Measurements from ENCODE around the gene SMARCAL1.

DNA sequence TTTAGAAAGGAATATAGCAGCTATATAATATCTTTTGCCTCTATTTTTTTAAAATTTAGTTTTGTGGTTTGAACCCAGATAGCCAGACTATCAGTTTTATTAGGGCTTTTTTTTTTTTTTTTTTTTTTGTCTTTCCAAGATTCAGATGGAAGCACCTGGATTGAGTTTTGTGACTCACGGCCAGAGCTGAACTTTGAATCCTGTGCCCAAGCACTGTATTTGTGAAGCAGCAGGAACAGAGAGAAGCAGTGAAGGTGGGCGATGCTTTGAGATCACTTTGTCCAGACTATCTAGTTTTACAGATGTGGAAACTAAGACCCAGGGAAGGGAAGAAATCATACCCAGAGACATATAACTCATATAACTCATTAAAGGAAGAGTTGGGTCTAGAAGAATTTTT, 120.3 kb downstream of the SMARCAL1 start:
- TF ChIP-seq, protein P1, sequence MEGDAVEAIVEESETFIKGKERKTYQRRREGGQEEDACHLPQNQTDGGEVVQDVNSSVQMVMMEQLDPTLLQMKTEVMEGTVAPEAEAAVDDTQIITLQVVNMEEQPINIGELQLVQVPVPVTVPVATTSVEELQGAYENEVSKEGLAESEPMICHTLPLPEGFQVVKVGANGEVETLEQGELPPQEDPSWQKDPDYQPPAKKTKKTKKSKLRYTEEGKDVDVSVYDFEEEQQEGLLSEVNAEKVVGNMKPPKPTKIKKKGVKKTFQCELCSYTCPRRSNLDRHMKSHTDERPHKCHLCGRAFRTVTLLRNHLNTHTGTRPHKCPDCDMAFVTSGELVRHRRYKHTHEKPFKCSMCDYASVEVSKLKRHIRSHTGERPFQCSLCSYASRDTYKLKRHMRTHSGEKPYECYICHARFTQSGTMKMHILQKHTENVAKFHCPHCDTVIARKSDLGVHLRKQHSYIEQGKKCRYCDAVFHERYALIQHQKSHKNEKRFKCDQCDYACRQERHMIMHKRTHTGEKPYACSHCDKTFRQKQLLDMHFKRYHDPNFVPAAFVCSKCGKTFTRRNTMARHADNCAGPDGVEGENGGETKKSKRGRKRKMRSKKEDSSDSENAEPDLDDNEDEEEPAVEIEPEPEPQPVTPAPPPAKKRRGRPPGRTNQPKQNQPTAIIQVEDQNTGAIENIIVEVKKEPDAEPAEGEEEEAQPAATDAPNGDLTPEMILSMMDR (tag by site-specific recombination; IDR thresholded peaks at IDR 0.05), result no peak
- no peak for TF ChIP-seq ZNF174 (tag by site-specific recombination; IDR thresholded peaks at IDR 0.05)
- TF ChIP-seq ZNF132 (tag by site-specific recombination; IDR thresholded peaks at IDR 0.05; ENCODE audit: borderline replicate concordance), result no peak
- TF ChIP-seq, protein P2, sequence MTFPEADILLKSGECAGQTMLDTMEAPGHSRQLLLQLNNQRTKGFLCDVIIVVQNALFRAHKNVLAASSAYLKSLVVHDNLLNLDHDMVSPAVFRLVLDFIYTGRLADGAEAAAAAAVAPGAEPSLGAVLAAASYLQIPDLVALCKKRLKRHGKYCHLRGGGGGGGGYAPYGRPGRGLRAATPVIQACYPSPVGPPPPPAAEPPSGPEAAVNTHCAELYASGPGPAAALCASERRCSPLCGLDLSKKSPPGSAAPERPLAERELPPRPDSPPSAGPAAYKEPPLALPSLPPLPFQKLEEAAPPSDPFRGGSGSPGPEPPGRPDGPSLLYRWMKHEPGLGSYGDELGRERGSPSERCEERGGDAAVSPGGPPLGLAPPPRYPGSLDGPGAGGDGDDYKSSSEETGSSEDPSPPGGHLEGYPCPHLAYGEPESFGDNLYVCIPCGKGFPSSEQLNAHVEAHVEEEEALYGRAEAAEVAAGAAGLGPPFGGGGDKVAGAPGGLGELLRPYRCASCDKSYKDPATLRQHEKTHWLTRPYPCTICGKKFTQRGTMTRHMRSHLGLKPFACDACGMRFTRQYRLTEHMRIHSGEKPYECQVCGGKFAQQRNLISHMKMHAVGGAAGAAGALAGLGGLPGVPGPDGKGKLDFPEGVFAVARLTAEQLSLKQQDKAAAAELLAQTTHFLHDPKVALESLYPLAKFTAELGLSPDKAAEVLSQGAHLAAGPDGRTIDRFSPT (tag by site-specific recombination; IDR thresholded peaks at IDR 0.05), result no peak
- no peak for TF ChIP-seq YY1 (tag by site-specific recombination; IDR thresholded peaks at IDR 0.05)
- no peak for TF ChIP-seq ZNF561 (tag by site-specific recombination; IDR thresholded peaks at IDR 0.05; ENCODE audit: borderline replicate concordance)
- TF ChIP-seq, protein P3, sequence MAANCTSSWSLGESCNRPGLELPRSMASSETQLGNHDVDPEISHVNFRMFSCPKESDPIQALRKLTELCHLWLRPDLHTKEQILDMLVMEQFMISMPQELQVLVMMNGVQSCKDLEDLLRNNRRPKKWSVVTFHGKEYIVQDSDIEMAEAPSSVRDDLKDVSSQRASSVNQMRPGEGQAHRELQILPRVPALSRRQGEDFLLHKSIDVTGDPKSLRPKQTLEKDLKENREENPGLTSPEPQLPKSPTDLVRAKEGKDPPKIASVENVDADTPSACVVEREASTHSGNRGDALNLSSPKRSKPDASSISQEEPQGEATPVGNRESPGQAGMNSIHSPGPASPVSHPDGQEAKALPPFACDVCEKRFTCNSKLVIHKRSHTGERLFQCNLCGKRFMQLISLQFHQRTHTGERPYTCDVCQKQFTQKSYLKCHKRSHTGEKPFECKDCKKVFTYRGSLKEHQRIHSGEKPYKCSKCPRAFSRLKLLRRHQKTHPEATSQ (tag by site-specific recombination; IDR thresholded peaks at IDR 0.05), result no peak
- TF ChIP-seq, protein P4, sequence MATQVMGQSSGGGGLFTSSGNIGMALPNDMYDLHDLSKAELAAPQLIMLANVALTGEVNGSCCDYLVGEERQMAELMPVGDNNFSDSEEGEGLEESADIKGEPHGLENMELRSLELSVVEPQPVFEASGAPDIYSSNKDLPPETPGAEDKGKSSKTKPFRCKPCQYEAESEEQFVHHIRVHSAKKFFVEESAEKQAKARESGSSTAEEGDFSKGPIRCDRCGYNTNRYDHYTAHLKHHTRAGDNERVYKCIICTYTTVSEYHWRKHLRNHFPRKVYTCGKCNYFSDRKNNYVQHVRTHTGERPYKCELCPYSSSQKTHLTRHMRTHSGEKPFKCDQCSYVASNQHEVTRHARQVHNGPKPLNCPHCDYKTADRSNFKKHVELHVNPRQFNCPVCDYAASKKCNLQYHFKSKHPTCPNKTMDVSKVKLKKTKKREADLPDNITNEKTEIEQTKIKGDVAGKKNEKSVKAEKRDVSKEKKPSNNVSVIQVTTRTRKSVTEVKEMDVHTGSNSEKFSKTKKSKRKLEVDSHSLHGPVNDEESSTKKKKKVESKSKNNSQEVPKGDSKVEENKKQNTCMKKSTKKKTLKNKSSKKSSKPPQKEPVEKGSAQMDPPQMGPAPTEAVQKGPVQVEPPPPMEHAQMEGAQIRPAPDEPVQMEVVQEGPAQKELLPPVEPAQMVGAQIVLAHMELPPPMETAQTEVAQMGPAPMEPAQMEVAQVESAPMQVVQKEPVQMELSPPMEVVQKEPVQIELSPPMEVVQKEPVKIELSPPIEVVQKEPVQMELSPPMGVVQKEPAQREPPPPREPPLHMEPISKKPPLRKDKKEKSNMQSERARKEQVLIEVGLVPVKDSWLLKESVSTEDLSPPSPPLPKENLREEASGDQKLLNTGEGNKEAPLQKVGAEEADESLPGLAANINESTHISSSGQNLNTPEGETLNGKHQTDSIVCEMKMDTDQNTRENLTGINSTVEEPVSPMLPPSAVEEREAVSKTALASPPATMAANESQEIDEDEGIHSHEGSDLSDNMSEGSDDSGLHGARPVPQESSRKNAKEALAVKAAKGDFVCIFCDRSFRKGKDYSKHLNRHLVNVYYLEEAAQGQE (tag by site-specific recombination; IDR thresholded peaks at IDR 0.05), result no peak
- TF ChIP-seq ZNF138 (tag by site-specific recombination; IDR thresholded peaks at IDR 0.05; ENCODE audit: borderline replicate concordance), result no peak
- TF ChIP-seq GLIS1 (tag by site-specific recombination; IDR thresholded peaks at IDR 0.05), result no peak
- no peak for TF ChIP-seq ZNF274 (IDR thresholded peaks at IDR 0.05; ENCODE audit: low read length)
- TF ChIP-seq ZNF274 (tag by site-specific recombination; IDR thresholded peaks at IDR 0.05; ENCODE audit: borderline replicate concordance), result no peak

Measured in HEK293 (cell line).